ENCODE results near the gene PHETA2.
"Not testable (repeated sequence)": the region's sequence is repeated elsewhere in the genome, so short reads cannot be mapped to it uniquely, and the experiment has no call there.

Gene PHETA2

GRCh38 chr22:42068291-42068690 lies 5.8 kb upstream of the PHETA2 start:
- no peaks in the 10 kb centered on the region for H3K36me3 ChIP-seq (ENCODE audit: low read length)
- TF ChIP-seq CTCF (IDR thresholded peaks at IDR 0.05; ENCODE audit: insufficient read depth, low read length, poor library complexity, severe bottlenecking) (no peak), EZH2phosphoT487 (conservative IDR thresholded peaks at IDR 0.05; ENCODE audit: low read length) (no peak)
- H3K27me3 ChIP-seq (ENCODE audit: low read length): no peaks in the 10 kb centered on the region
- H3K9ac ChIP-seq (ENCODE audit: low read length): no peak overlapping the region
- no peaks in the 10 kb centered on the region for H3K9me3 ChIP-seq (ENCODE audit: insufficient read depth, low read length)
- H3K4me2 ChIP-seq (ENCODE audit: low read depth, low read length, poor library complexity, severe bottlenecking): no peak overlapping the region
- no peaks in the 10 kb centered on the region for H3K9me2 ChIP-seq (replicated peaks; ENCODE audit: insufficient read depth, low read length)
- H3K4me3 ChIP-seq (ENCODE audit: insufficient read depth, low read length, poor library complexity, severe bottlenecking): no peak overlapping the region
- no peak overlapping the region for H2AFZ ChIP-seq (ENCODE audit: low read depth, low read length, severe bottlenecking)
- no peak overlapping the region for H3K27ac ChIP-seq (ENCODE audit: low read depth, low read length)
- H3F3A ChIP-seq (ENCODE audit: insufficient read depth): no peaks in the 10 kb centered on the region
- no peaks in the 10 kb centered on the region for H4K20me1 ChIP-seq (ENCODE audit: low read depth, low read length)
- H3K79me2 ChIP-seq (ENCODE audit: insufficient read depth, low read length): no peaks in the 10 kb centered on the region

DNA sequence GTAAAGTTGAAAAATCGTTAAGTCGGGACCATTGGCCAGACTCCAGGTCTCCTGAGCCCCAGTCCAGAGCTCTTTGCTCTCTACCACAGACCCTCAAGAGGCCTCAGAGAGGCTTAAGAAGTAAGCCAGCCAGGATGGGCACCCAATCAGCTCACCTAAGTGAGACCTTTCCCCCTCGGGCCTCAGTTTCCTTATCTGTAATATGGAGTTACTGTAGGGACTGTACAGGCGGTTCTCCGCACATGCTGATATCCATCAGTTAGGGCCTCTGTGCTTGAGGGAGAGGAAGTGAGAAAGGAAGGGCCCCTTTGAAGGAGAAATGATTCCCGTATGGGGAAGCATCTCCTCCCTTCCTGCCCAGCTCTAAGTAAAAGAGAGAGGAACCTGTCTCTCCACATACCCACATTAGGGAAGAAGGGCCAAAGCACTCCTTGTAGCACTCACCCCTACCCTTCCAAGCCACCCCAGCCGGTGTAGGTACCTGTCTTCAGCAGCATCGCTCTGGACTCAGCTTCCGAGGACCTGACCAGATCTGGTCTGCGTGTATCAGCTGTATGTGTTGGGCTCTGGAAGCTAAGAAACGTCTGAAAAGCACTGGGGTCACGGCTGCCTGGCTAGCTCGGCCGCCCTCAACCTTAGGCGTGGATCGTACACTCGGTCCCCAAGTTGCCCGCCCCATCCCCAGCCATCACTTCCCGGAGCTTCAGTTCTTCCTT lies 4.1 kb upstream of the PHETA2 start:
- Histone ChIP-seq H3K9me3 (ENCODE audit: insufficient read depth, low read length) (no peaks in the 10 kb centered on the region), H3K9ac (ENCODE audit: low read length) (peak overlapping the region; percentile 68), H3K27ac (ENCODE audit: low read depth, low read length) (peak overlapping the region; percentile 47)

GRCh38 chr22:42070517-42071422 lies 3.3 kb upstream of the PHETA2 start, which contains the start of gene NAGA:
Gene NAGA (minus strand): TSS chr22:42070812. CDS start chr22:42070297, 515 bp downstream.
- peak within 1 kb of the TSS; percentile 87 for H2AFZ ChIP-seq (ENCODE audit: low read depth, low read length, severe bottlenecking)
- TF ChIP-seq EZH2phosphoT487 (conservative IDR thresholded peaks at IDR 0.05; ENCODE audit: low read length) (no peak), CTCF (IDR thresholded peaks at IDR 0.05; ENCODE audit: insufficient read depth, low read length, poor library complexity, severe bottlenecking) (no peak)
- H3K9me3 ChIP-seq (ENCODE audit: insufficient read depth, low read length): no peaks in the 10 kb centered on the region
- H3K27ac ChIP-seq (ENCODE audit: low read depth, low read length): peak within 1 kb of the TSS; percentile 47
- no peaks in the 10 kb centered on the region for H3K9me2 ChIP-seq (replicated peaks; ENCODE audit: insufficient read depth, low read length)
- no peaks in the 10 kb centered on the region for H3F3A ChIP-seq (ENCODE audit: insufficient read depth)
- H3K4me3 ChIP-seq (ENCODE audit: insufficient read depth, low read length, poor library complexity, severe bottlenecking): peak within 1 kb of the TSS; percentile 56
- H3K36me3 ChIP-seq (ENCODE audit: low read length): no peaks in the 10 kb centered on the region
- no peaks in the 10 kb centered on the region for H3K79me2 ChIP-seq (ENCODE audit: insufficient read depth, low read length)
- no peaks in the 10 kb centered on the region for H4K20me1 ChIP-seq (ENCODE audit: low read depth, low read length)
- no peaks in the 10 kb centered on the region for H3K27me3 ChIP-seq (ENCODE audit: low read length)
- H3K9ac ChIP-seq (ENCODE audit: low read length): peak within 1 kb of the TSS; percentile 68
- peak within 1 kb of the TSS; percentile 81 for H3K4me2 ChIP-seq (ENCODE audit: low read depth, low read length, poor library complexity, severe bottlenecking)

More for the DNA sequence above, 4.1 kb upstream of the PHETA2 start:
- Histone ChIP-seq H3F3A (ENCODE audit: insufficient read depth) (no peaks in the 10 kb centered on the region), H4K20me1 (ENCODE audit: low read depth, low read length) (no peaks in the 10 kb centered on the region), H3K4me3 (ENCODE audit: insufficient read depth, low read length, poor library complexity, severe bottlenecking) (peak overlapping the region; percentile 56), H2AFZ (ENCODE audit: low read depth, low read length, severe bottlenecking) (peak overlapping the region; percentile 87), H3K27me3 (ENCODE audit: low read length) (no peaks in the 10 kb centered on the region), H3K4me2 (ENCODE audit: low read depth, low read length, poor library complexity, severe bottlenecking) (peak overlapping the region; percentile 81), H3K9me2 (replicated peaks; ENCODE audit: insufficient read depth, low read length) (no peaks in the 10 kb centered on the region), H3K79me2 (ENCODE audit: insufficient read depth, low read length) (no peaks in the 10 kb centered on the region), H3K36me3 (ENCODE audit: low read length) (no peaks in the 10 kb centered on the region)
- TF ChIP-seq EZH2phosphoT487 (conservative IDR thresholded peaks at IDR 0.05; ENCODE audit: low read length): no peak
- no peak for TF ChIP-seq CTCF (IDR thresholded peaks at IDR 0.05; ENCODE audit: insufficient read depth, low read length, poor library complexity, severe bottlenecking)

DNA sequence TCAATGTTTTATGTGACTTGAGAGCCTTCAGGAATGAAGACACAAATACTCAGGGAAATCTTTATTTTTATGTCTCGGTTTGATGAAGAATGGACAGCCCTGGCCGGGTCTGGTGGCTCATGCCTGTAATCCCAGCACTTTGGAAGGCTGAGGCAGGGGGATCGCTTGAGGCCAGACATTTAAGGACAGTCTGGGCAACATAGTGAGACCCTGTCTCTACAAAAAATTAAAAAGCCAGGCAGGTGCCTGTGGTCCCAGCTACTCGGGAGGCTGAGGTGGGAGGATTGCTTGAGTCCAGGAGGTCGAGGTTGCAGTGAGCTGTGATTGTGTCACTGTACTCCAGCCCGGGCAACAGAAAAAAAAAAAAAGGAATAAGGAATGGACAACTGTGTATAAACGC lies 2.5 kb upstream of the PHETA2 start:
- H4K20me1 ChIP-seq (ENCODE audit: low read depth, low read length); H3K79me2 ChIP-seq (ENCODE audit: insufficient read depth, low read length); H3K9me3 ChIP-seq (ENCODE audit: insufficient read depth, low read length); H3F3A ChIP-seq (ENCODE audit: insufficient read depth); H3K27me3 ChIP-seq (ENCODE audit: low read length); H3K36me3 ChIP-seq (ENCODE audit: low read length); H3K27ac ChIP-seq (ENCODE audit: low read depth, low read length); H3K9me2 ChIP-seq (replicated peaks; ENCODE audit: insufficient read depth, low read length): not testable (repeated sequence)
- peak overlapping the region; percentile 56 for H3K4me3 ChIP-seq (ENCODE audit: insufficient read depth, low read length, poor library complexity, severe bottlenecking)
- peak overlapping the region; percentile 81 for H3K4me2 ChIP-seq (ENCODE audit: low read depth, low read length, poor library complexity, severe bottlenecking)
- peak overlapping the region; percentile 87 for H2AFZ ChIP-seq (ENCODE audit: low read depth, low read length, severe bottlenecking)
- peak overlapping the region; percentile 68 for H3K9ac ChIP-seq (ENCODE audit: low read length)
